ENCODE results near the gene GPR160. TPM values are rescaled to one million over a fixed set of nuclear protein-coding genes. Genes with fewer than 3 reads are reported as not detected.

GPR160 gene
- total RNA-seq, 3 donors from 2014 or later (not counting 1 experiment from before 2014, with no cell fraction given), result 1.8 to 5.5 (median 3.8) TPM

DNA sequence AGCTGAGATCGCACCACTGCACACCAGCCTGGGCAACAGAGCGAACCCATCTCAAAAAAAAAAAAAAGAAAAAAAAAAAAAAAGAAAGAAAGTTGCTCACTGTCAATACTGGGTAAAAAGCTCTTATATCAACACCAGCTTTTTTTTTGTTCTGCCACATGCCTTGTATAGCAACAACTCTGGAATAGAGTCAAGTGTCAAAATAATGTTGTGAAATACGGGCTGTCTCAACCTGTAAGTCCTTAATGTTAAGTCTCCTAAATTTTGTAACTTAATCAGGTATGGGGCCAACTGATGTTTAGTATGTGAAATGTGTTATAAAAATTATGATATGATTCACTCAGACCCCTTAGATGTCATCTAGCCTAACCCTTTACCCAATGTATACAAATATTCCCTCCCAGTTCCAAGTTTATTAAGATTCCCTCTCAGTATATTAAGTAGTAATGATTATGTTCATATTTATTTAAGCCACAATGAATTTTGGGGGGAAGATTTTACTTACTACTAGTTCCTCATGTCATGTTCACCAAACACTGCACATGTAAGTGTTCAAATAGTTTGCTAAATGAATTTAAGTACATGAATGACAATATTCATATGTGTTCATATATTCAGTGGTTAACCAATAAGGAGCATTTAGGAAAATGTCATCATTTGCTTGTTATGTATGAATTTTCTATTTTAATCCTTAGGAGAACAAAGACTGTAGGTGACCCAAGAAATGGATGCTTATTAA is 52.2 kb downstream of the GPR160 start:
- H3K9me3 ChIP-seq (ENCODE audit: control insufficient read depth, insufficient read depth, low read length), result no peaks in the 10 kb centered on the region

DNA sequence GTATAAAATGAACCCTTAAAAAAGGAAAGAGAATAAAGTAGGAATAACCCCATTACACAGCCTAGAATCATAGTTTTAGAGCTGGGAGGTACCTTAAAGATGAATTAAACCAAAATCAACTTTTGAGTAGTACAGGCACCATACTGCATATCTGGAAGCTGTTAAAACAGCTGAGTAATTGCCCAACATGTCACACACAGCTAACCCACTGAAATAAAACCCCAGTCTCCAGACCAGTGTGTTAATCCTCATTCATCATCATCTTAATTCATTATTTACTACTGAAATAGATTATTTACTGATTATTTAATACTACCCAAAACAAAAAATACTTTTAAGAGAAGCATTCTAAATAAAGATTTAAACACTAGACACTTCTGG is 52.8 kb downstream of the GPR160 start:
- peaks cover 9% of the 10 kb centered on the region for H3K36me3 Mint-ChIP-seq
- TF ChIP-seq, protein P1, sequence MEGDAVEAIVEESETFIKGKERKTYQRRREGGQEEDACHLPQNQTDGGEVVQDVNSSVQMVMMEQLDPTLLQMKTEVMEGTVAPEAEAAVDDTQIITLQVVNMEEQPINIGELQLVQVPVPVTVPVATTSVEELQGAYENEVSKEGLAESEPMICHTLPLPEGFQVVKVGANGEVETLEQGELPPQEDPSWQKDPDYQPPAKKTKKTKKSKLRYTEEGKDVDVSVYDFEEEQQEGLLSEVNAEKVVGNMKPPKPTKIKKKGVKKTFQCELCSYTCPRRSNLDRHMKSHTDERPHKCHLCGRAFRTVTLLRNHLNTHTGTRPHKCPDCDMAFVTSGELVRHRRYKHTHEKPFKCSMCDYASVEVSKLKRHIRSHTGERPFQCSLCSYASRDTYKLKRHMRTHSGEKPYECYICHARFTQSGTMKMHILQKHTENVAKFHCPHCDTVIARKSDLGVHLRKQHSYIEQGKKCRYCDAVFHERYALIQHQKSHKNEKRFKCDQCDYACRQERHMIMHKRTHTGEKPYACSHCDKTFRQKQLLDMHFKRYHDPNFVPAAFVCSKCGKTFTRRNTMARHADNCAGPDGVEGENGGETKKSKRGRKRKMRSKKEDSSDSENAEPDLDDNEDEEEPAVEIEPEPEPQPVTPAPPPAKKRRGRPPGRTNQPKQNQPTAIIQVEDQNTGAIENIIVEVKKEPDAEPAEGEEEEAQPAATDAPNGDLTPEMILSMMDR (IDR thresholded peaks at IDR 0.05), result no peak
- ATAC-seq, result no peak

More for the DNA sequence above, 52.2 kb downstream of the GPR160 start:
- no peak overlapping the region for H3K27ac ChIP-seq (ENCODE audit: low read length)
- Mint-ChIP-seq H3K27ac (peak overlapping the region in 1 of 2 donors; percentile 58), H3K9me3 (no peaks in the 10 kb centered on the region), H3K4me3 (no peak overlapping the region), H3K36me3 (peaks cover 6% of the 10 kb centered on the region), H3K4me1 (peaks cover 9 to 20% of the 10 kb centered on the region in 2 donors), H3K27me3 (ENCODE audit: low read depth in 2 of 2) (no peaks in the 10 kb centered on the region)
- ATAC-seq (no peak), DNase-seq (no peak)
- peaks cover 68% of the 10 kb centered on the region for H3K36me3 ChIP-seq (ENCODE audit: control insufficient read depth, insufficient read depth, low read length)
- WGBS (ENCODE audit: insufficient coverage), result 93% methylated on average over 3 of the region's 3 CpGs
- no peaks in the 10 kb centered on the region for H3K27me3 ChIP-seq (ENCODE audit: control insufficient read depth, insufficient read depth, low read length)
- intact Hi-C loops (cut with micrococcal nuclease), result no loop called here
- TF ChIP-seq, protein P1 (IDR thresholded peaks at IDR 0.05), result no peak
- no peaks in the 10 kb centered on the region for H3K4me1 ChIP-seq (ENCODE audit: control insufficient read depth, insufficient read depth, low read length)
- H3K4me3 ChIP-seq (ENCODE audit: low read length), result no peak overlapping the region

DNA sequence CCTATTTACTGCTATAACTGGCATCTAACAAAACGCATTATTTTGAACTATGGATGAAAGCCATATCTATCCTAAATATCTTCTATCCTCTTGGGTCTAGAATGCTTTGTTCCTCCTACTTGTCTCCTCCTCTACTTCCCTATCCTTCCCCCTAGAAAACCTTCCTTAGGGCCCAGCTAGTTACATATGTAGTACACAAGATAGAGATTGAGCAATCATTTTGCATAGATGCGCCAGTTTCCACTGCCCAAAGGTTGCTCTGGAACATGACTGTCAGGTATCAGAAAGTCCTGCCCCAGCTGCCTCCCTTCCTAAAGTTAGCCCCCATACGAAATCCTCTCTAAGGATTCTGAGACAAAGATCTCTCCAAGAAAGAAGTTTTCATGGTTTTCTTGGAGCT is 55.1 kb downstream of the GPR160 start:
- H3K36me3 ChIP-seq (ENCODE audit: control insufficient read depth, insufficient read depth, low read length), result peaks cover 72% of the 10 kb centered on the region
- peaks cover 9 to 20% of the 10 kb centered on the region in 2 donors for H3K4me1 Mint-ChIP-seq
- no peaks in the 10 kb centered on the region for H3K27me3 Mint-ChIP-seq (ENCODE audit: low read depth in 2 of 2)
- no peak overlapping the region for H3K4me3 ChIP-seq (ENCODE audit: low read length)
- TF ChIP-seq, protein P1 (IDR thresholded peaks at IDR 0.05), result no peak
- intact Hi-C loops (cut with micrococcal nuclease), result no loop called here
- no peak for DNase-seq
- no peaks in the 10 kb centered on the region for H3K9me3 Mint-ChIP-seq
- peaks cover 10% of the 10 kb centered on the region for H3K36me3 Mint-ChIP-seq
- 100% methylated on average over 3 of the region's 3 CpGs for WGBS (ENCODE audit: insufficient coverage)
- no peak overlapping the region for H3K27ac ChIP-seq (ENCODE audit: low read length)
- no peak overlapping the region for H3K4me3 Mint-ChIP-seq
- ATAC-seq, result no peak
- no peaks in the 10 kb centered on the region for H3K9me3 ChIP-seq (ENCODE audit: control insufficient read depth, insufficient read depth, low read length)
- H3K27me3 ChIP-seq (ENCODE audit: control insufficient read depth, insufficient read depth, low read length), result no peaks in the 10 kb centered on the region
- H3K4me1 ChIP-seq (ENCODE audit: control insufficient read depth, insufficient read depth, low read length), result no peaks in the 10 kb centered on the region
- H3K27ac Mint-ChIP-seq, result no peak overlapping the region

More for the DNA sequence above, 52.8 kb downstream of the GPR160 start:
- Histone ChIP-seq H3K4me3 (ENCODE audit: low read length) (no peak overlapping the region), H3K36me3 (ENCODE audit: control insufficient read depth, insufficient read depth, low read length) (peaks cover 70% of the 10 kb centered on the region), H3K9me3 (ENCODE audit: control insufficient read depth, insufficient read depth, low read length) (no peaks in the 10 kb centered on the region), H3K27ac (ENCODE audit: low read length) (no peak overlapping the region), H3K4me1 (ENCODE audit: control insufficient read depth, insufficient read depth, low read length) (no peaks in the 10 kb centered on the region), H3K27me3 (ENCODE audit: control insufficient read depth, insufficient read depth, low read length) (no peaks in the 10 kb centered on the region)
- Mint-ChIP-seq H3K4me1 (peaks cover 9 to 20% of the 10 kb centered on the region in 2 donors), H3K4me3 (no peak overlapping the region), H3K27me3 (ENCODE audit: low read depth in 2 of 2) (no peaks in the 10 kb centered on the region), H3K9me3 (no peaks in the 10 kb centered on the region), H3K27ac (peak overlapping the region; percentile 32 to 58)
- intact Hi-C loops (cut with micrococcal nuclease), result no loop called here
- DNase-seq, result no peak

DNA sequence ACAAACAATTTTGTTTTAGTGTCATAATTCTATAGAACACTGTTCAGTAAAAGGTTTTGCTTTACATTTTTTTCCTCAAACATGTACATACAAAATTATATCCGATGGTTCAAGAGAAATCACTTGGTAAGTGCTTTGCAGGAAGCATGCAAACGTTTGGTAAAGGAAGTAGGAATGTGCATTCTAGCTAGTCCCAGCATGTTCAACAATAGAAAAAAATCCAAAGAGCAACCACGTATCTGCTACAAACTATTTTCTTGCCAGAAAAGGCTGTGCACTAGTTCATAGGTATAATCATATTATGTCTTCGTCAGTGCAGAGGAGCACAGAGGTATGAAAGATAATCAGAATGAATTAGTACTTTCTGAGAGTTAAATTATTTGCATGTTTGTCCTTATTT is 58.0 kb downstream of the GPR160 start:
- Mint-ChIP-seq H3K4me1 (peaks cover 9 to 20% of the 10 kb centered on the region in 2 donors), H3K36me3 (peaks cover 10% of the 10 kb centered on the region), H3K4me3 (no peak overlapping the region), H3K27ac (peak overlapping the region in 1 of 2 donors; percentile 32), H3K27me3 (ENCODE audit: low read depth in 2 of 2) (no peaks in the 10 kb centered on the region), H3K9me3 (no peaks in the 10 kb centered on the region)
- no peak for DNase-seq
- no peaks in the 10 kb centered on the region for H3K4me1 ChIP-seq (ENCODE audit: control insufficient read depth, insufficient read depth, low read length)
- H3K27me3 ChIP-seq (ENCODE audit: control insufficient read depth, insufficient read depth, low read length), result no peaks in the 10 kb centered on the region
- H3K27ac ChIP-seq (ENCODE audit: low read length), result no peak overlapping the region
- H3K4me3 ChIP-seq (ENCODE audit: low read length), result no peak overlapping the region
- no peak for ATAC-seq
- TF ChIP-seq, protein P1 (IDR thresholded peaks at IDR 0.05), result no peak
- peaks cover 78% of the 10 kb centered on the region for H3K36me3 ChIP-seq (ENCODE audit: control insufficient read depth, insufficient read depth, low read length)
- H3K9me3 ChIP-seq (ENCODE audit: control insufficient read depth, insufficient read depth, low read length), result no peaks in the 10 kb centered on the region
- 70% methylated on average over 2 of the region's 4 CpGs for WGBS (ENCODE audit: insufficient coverage)
- intact Hi-C loops (cut with micrococcal nuclease), result no loop called here

All from natural killer cell (primary cell).